RWPE1 (cell line): ENCODE results near the gene ARIH1.

Experiments
- CTCF ChIA-PET: fragments of 350-600 bp; sonication (Branson Sonifier 250); formaldehyde crosslinking; extraction: SDS; loops from one replicate; lab custom pipeline; 2021; lab: Yijun Ruan, JAX
- POLR2A ChIA-PET: fragments of 400-600 bp; formaldehyde crosslinking; extraction: SDS; loops from one replicate; lab custom pipeline; 2020; ENCODE audit warnings: antibody characterized with exemption; ENCODE audit not compliant: low non-redundant PET; lab: Yijun Ruan, JAX
- DNase-seq: peaks from one replicate; pipeline ENCODE4 v3.0.0; 2012; ENCODE audit warnings: low spot score
- H3K27ac ChIP-seq: fragments of 450-650 bp; 2 replicates; pipeline ENCODE4 v1.5.1; 2017
- CTCF ChIP-seq: fragments of 450-650 bp; conservative IDR thresholded peaks from 2 replicates; pipeline ENCODE4 v1.5.1; 2017; ENCODE audit warnings: low read depth, mild to moderate bottlenecking

Gene ARIH1

DNA sequence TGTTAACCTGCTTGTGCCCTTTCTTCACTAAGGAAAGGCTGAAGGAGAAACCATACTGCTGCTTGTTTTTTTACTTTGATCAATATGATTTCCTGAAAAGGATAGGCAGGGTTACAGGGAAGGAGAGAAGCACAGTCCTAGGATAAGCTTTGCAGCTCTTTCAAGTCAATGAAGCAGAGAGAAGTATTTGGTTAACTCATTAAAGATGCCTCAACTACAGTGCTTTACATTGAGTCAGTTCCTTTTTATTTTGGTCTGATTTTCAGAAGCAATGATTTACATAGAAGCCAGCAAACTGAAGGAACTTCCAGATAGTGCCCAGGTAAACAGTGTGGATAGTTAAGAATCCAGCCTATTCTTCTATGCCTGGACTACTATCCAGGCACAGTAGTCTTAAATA lies 64.8 kb downstream of the ARIH1 start:
- ChIA-PET POLR2A (no interaction called here), CTCF (no interaction called here)
- no peak for TF ChIP-seq CTCF
- no peak overlapping the region for H3K27ac ChIP-seq
- DNase-seq, result no peak

- H3K27ac ChIP-seq, result no peak overlapping the region
- DNase-seq, result no peak
- TF ChIP-seq CTCF, result no peak
- POLR2A ChIA-PET, result no interaction called here
- CTCF ChIA-PET, result interaction anchor here (0.5 to 0.6 kb wide), 2 partner anchors 192 to 228 kb away, joined by 3 read pairs; no protein-coding TSS in a partner anchor
Measured at GRCh38 chr15:72540606-72541237, 66.6 kb downstream of the ARIH1 start.

- TF ChIP-seq CTCF, result no peak
- ChIA-PET CTCF (interaction anchor here (0.6 kb wide), 1 partner anchor 10 kb away, joined by 3 read pairs; no protein-coding TSS in a partner anchor), POLR2A (no interaction called here)
- no peak for DNase-seq
- no peak overlapping the region for H3K27ac ChIP-seq
Measured at GRCh38 chr15:72541674-72542073, 67.5 kb downstream of the ARIH1 start.

- TF ChIP-seq CTCF, result no peak
- POLR2A ChIA-PET, result no interaction called here
- DNase-seq, result no peak
- CTCF ChIA-PET, result interaction anchor here (0.6 kb wide), 2 partner anchors 11 to 23 kb away, joined by 3 to 5 read pairs; no protein-coding TSS in a partner anchor
- H3K27ac ChIP-seq, result no peak overlapping the region
Measured at GRCh38 chr15:72545156-72545555, 71.0 kb downstream of the ARIH1 start.

- CTCF ChIA-PET, result interaction anchor here (0.6 to 0.8 kb wide), 2 partner anchors 11 to 179 kb away, joined by 3 to 5 read pairs; partner anchors contain the start of gene HEXA
- H3K27ac ChIP-seq, result 0 out of 2 replicates have a peak overlapping the region, but pooled peaks have one; percentile 11
- DNase-seq, result no peak
- no peak for TF ChIP-seq CTCF
- POLR2A ChIA-PET, result no interaction called here
Measured at GRCh38 chr15:72554471-72555425, 80.6 kb downstream of the ARIH1 start.

DNA sequence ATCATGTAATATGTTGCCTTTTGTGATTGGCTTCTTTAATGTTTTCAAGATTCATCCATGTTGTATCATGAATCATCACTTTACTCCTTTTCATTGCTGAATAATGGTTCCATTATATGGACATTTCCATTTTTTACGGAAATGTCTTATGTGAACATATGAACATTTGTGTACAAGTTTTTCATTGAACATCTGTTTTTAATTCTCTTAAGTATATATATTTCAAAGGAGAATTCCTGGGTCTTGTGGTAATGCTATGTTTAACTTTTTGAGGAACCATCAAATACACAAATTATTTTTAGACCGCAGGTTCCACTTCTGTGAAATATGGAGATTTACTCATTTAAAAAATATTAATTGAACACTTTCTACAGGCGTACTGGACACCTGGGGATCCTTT lies 85.7 kb downstream of the ARIH1 start:
- DNase-seq, result no peak
- ChIA-PET CTCF (no interaction called here), POLR2A (no interaction called here)
- no peak for TF ChIP-seq CTCF
- no peak overlapping the region for H3K27ac ChIP-seq
